ENCODE data around the gene BAHD1.

The BAHD1 gene

GRCh38 chr15:40444736-40445135, 4.0 kb downstream of the BAHD1 start:
- H3K4me3 ChIP-seq (ENCODE audit: low read depth, low read length) = no peak overlapping the region
- TF ChIP-seq, protein P1, sequence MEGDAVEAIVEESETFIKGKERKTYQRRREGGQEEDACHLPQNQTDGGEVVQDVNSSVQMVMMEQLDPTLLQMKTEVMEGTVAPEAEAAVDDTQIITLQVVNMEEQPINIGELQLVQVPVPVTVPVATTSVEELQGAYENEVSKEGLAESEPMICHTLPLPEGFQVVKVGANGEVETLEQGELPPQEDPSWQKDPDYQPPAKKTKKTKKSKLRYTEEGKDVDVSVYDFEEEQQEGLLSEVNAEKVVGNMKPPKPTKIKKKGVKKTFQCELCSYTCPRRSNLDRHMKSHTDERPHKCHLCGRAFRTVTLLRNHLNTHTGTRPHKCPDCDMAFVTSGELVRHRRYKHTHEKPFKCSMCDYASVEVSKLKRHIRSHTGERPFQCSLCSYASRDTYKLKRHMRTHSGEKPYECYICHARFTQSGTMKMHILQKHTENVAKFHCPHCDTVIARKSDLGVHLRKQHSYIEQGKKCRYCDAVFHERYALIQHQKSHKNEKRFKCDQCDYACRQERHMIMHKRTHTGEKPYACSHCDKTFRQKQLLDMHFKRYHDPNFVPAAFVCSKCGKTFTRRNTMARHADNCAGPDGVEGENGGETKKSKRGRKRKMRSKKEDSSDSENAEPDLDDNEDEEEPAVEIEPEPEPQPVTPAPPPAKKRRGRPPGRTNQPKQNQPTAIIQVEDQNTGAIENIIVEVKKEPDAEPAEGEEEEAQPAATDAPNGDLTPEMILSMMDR (IDR thresholded peaks at IDR 0.05; ENCODE audit: control insufficient read depth, extremely low read depth, insufficient read depth) = no peak
- DNase-seq (ENCODE audit: low read depth) = no peak

GRCh38 chr15:40445421-40445922, 4.7 kb downstream of the BAHD1 start:
- no peak for DNase-seq (ENCODE audit: low read depth)
- TF ChIP-seq, protein P1 (IDR thresholded peaks at IDR 0.05; ENCODE audit: control insufficient read depth, extremely low read depth, insufficient read depth) = no peak
- H3K4me3 ChIP-seq (ENCODE audit: low read depth, low read length) = no peak overlapping the region

DNA sequence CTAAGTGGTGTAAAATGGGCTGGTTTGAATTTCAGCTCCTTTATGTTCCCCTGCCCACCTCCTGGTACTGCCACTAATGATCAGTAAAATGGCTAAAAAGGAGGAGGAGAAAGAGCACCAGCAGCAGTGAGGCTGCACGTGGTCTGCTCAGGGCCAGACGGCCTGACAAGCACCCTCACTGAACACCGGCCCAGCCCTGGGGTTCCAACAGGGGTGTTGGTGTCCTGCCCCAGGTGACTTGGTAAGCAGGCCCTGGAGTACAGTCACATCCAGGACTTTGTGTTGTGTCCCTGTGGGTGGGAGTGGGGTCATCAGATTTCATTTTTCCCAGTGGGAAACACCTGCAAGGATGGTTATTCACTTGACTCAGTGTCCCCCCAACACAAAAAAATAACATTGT, 5.4 kb downstream of the BAHD1 start:
- H3K4me3 ChIP-seq (ENCODE audit: low read depth, low read length) = no peak overlapping the region
- TF ChIP-seq, protein P1 (IDR thresholded peaks at IDR 0.05; ENCODE audit: control insufficient read depth, extremely low read depth, insufficient read depth) = no peak
- DNase-seq (ENCODE audit: low read depth) = no peak

GRCh38 chr15:40448354-40448753, 7.6 kb downstream of the BAHD1 start:
- DNase-seq (ENCODE audit: low read depth) = no peak
- TF ChIP-seq, protein P1 (IDR thresholded peaks at IDR 0.05; ENCODE audit: control insufficient read depth, extremely low read depth, insufficient read depth) = no peak
- H3K4me3 ChIP-seq (ENCODE audit: low read depth, low read length) = no peak overlapping the region

GRCh38 chr15:40449275-40449674, 8.5 kb downstream of the BAHD1 start:
- DNase-seq (ENCODE audit: low read depth) = no peak
- H3K4me3 ChIP-seq (ENCODE audit: low read depth, low read length) = no peak overlapping the region

DNA sequence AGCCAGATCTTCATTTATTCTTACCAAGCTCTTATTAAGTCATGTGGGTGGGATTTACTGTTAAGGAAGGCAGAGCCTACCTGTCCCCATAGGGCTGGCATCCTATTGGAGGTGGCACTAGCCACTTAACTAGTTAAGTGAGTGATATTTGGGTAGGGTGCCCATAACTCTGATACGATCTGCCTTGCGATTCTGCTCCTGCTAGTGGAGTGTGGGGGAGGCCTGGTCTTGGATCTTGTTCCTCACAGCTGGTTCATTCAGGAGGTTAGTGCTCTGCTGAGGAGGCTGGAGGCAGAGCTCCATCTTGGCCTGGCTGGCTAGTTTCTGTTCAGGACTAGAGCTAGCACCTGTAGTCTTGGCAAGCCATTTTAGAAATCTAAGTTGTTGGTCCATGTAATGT, 9.3 kb downstream of the BAHD1 start:
- H3K4me3 ChIP-seq (ENCODE audit: low read depth, low read length) = no peak overlapping the region
- TF ChIP-seq, protein P1 (IDR thresholded peaks at IDR 0.05; ENCODE audit: control insufficient read depth, extremely low read depth, insufficient read depth) = no peak
- DNase-seq (ENCODE audit: low read depth) = peak; percentile 33

More at GRCh38 chr15:40449275-40449674, 8.5 kb downstream of the BAHD1 start:
- TF ChIP-seq, protein P1 (IDR thresholded peaks at IDR 0.05; ENCODE audit: control insufficient read depth, extremely low read depth, insufficient read depth) = no peak

GRCh38 chr15:40451527-40452158, 10.9 kb downstream of the BAHD1 start:
- TF ChIP-seq, protein P1 (IDR thresholded peaks at IDR 0.05; ENCODE audit: control insufficient read depth, extremely low read depth, insufficient read depth) = no peak
- DNase-seq (ENCODE audit: low read depth) = no peak
- H3K4me3 ChIP-seq (ENCODE audit: low read depth, low read length) = no peak overlapping the region

All from LNCaP clone FGC (cell line).